OCI-LY7 (cell line): ENCODE results near the gene MAP2K7. TPM values are rescaled to one million over a fixed set of nuclear protein-coding genes. Genes with fewer than 3 reads are reported as not detected.

Experiments used
- BruUV-seq: library from RNA; stranded (reverse); fragments of 400-500 nt; replicated peaks from 2 replicates; lab custom pipeline; 2021; lab: Mats Ljungman, UMichigan
- CTCF ChIA-PET: fragments of 300-600 bp; sonication (Branson Sonifier 250); formaldehyde crosslinking; loops from one replicate; lab custom pipeline; 2022; ENCODE audit warnings: antibody characterized with exemption; ENCODE audit not compliant: unreplicated experiment; lab: Charles Lee
- POLR2A ChIA-PET: fragments of 300-600 bp; sonication (Branson Sonifier 250); formaldehyde crosslinking; loops from one replicate; lab custom pipeline; 2022; ENCODE audit warnings: antibody characterized with exemption; lab: Charles Lee
- DNase-seq: peaks from one replicate; pipeline ENCODE4 v3.0.0-alpha.2; 2015; ENCODE audit warnings: low spot score
- H2AFZ ChIP-seq: fragments of 200-600 bp; sonication (generic), shearing (Covaris generic); 2 replicates; pipeline ENCODE4 v1.6.1; 2014; ENCODE audit warnings: mild to moderate bottlenecking, antibody characterized with exemption, low read length, moderate library complexity
- H3K27ac ChIP-seq: fragments of 200-600 bp; sonication (generic); 2 replicates; pipeline ENCODE4 v1.5.1; 2014; ENCODE audit warnings: mixed run types, low read depth, mild to moderate bottlenecking, moderate library complexity, low read length, inconsistent platforms; ENCODE audit not compliant: poor library complexity, severe bottlenecking
- H3K36me3 ChIP-seq: fragments of 200-600 bp; sonication (generic); 2 replicates; pipeline ENCODE4 v1.6.1; 2014; ENCODE audit warnings: mild to moderate bottlenecking, antibody characterized with exemption, low read length, moderate library complexity, mixed read lengths; ENCODE audit not compliant: insufficient read depth
- H3K4me1 ChIP-seq: fragments of 200-600 bp; sonication (generic); 2 replicates; pipeline ENCODE4 v1.5.1; 2014; ENCODE audit warnings: mild to moderate bottlenecking, low read length; ENCODE audit not compliant: insufficient read depth, poor library complexity, severe bottlenecking
- H3K4me2 ChIP-seq: fragments of 200-600 bp; sonication (generic); 2 replicates; pipeline ENCODE4 v1.6.1; 2014; ENCODE audit warnings: mild to moderate bottlenecking, low read length
- H3K4me3 ChIP-seq: fragments of 200-600 bp; sonication (generic); 2 replicates; pipeline ENCODE4 v1.5.1; 2014; ENCODE audit warnings: mild to moderate bottlenecking, low read depth, low read length; ENCODE audit not compliant: poor library complexity, severe bottlenecking
- H3K79me2 ChIP-seq: fragments of 200-600 bp; sonication (generic); 2 replicates; pipeline ENCODE4 v1.6.1; 2016; ENCODE audit warnings: low read depth, mild to moderate bottlenecking, low read length, moderate library complexity, mixed read lengths; ENCODE audit not compliant: insufficient read depth
- H3K9me2 ChIP-seq: fragments of 200-600 bp; sonication (generic); 2 replicates; pipeline ENCODE4 v1.6.1; 2016; ENCODE audit warnings: mild to moderate bottlenecking, low read length, mixed read lengths; ENCODE audit not compliant: insufficient read depth
- H3K9me3 ChIP-seq: fragments of 200-600 bp; sonication (generic); 2 replicates; pipeline ENCODE4 v1.6.1; 2014; ENCODE audit warnings: mild to moderate bottlenecking, mixed run types, low read length, mixed read lengths
- H4K20me1 ChIP-seq: fragments of 200-600 bp; sonication (generic); 2 replicates; pipeline ENCODE4 v1.6.1; 2014; ENCODE audit warnings: mild to moderate bottlenecking, antibody characterized with exemption, low read length, moderate library complexity, mixed read lengths; ENCODE audit not compliant: insufficient read depth
- CTCF ChIP-seq: fragments of 200-600 bp; sonication (generic); conservative IDR thresholded peaks from 2 replicates; pipeline ENCODE4 v1.5.1; 2014; ENCODE audit warnings: mild to moderate bottlenecking, antibody characterized with exemption, low read length, moderate library complexity, mixed read lengths
- EZH2phosphoT487 ChIP-seq: fragments of 200-600 bp; sonication (generic); IDR thresholded peaks from 2 replicates; pipeline ENCODE4 v1.6.1; 2018; ENCODE audit warnings: low read depth, borderline replicate concordance, mild to moderate bottlenecking, mixed run types, antibody characterized with exemption, low read length, moderate library complexity, mixed read lengths
- intact Hi-C: fragments of 100-400 bp; cut with micrococcal nuclease; formaldehyde crosslinking; loops from one replicate; pipeline ENCODE4 v1.10.0; 2022; ENCODE audit not compliant: unreplicated experiment
- total RNA-seq, 2 experiments: library from RNA; depleted of rRNA in 1 of 2; stranded (reverse); fragments of >200 nt in 1 of 2; shearing (Covaris generic) in 1 of 2; gene quantifications; 2 replicates each; pipeline ENCODE4 v1.2.3, GENCODE V29; 2014 to 2022

Gene MAP2K7
- total RNA-seq, 2 experiments from 2014 or later: 23.2 to 44.5 TPM

DNA sequence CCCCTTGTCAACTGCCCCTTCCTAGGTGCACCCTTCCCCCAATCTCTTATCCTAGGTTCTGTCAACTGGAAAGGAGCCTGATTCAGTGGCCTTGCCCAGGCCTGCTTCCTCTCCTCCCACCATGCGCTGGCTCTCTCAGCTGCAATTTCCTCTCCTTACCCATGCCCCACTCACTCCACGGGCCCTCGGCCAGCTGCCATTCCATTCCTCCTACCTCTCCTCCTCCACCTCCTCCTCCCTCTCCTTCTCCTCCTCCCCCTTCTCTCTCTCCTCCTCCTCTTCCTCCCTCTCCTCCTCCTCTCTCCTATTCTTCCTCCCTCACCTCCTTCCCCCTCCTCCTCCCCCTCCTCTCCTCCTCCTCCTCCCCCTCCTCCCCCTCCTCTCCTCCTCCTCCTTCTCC, 49.4 kb downstream of the MAP2K7 start:
- POLR2A ChIA-PET: interaction anchor here (0.6 kb wide), 1 partner anchor 439 kb away, joined by 6 read pairs; no protein-coding TSS in a partner anchor
- TF ChIP-seq CTCF (no peak), EZH2phosphoT487 (no peak)
- H4K20me1 ChIP-seq: no peaks in the 10 kb centered on the region

DNA sequence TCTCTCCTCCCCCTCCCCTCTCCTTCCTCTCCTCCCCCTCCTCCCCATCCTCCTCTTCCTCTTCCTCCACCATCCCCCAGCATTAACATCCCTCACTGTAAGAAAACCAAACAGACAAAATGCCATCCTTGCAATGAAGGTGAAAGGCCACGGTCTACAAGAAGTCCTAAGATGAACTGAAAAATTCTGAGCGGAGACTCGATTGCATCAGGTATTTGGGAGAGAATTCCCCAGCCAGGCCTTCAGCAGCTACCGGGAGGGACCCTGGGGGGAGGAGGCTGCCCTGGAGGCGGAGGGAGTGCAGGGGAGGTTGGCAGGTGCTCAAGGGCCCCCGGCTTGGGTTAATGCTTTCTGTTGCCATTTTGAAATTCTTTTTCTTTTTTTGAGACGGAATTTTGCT, 49.9 kb downstream of the MAP2K7 start:
- POLR2A ChIA-PET: no interaction called here
- CTCF ChIA-PET: interaction anchor here (0.6 kb wide), 2 partner anchors 496 to 632 kb away, joined by 3 to 4 read pairs; no protein-coding TSS in a partner anchor
- Histone ChIP-seq H3K27ac (no peak overlapping the region), H3K4me2 (no peak overlapping the region), H3K36me3 (0 out of 2 replicates have a peak, but pooled peaks cover 7% of the 10 kb centered on the region), H3K4me3 (no peak overlapping the region), H3K4me1 (no peaks in the 10 kb centered on the region), H3K9me2 (no peaks in the 10 kb centered on the region), H2AFZ (no peak overlapping the region), H3K79me2 (no peaks in the 10 kb centered on the region), H4K20me1 (no peaks in the 10 kb centered on the region), H3K9me3 (no peaks in the 10 kb centered on the region)
- no peak for TF ChIP-seq CTCF
- no peak for TF ChIP-seq EZH2phosphoT487
- intact Hi-C loops: no loop called here
- DNase-seq: no peak
- no TSS peak for BruUV-seq

More for the DNA sequence above, 49.4 kb downstream of the MAP2K7 start:
- no peaks in the 10 kb centered on the region for H3K4me1 ChIP-seq
- intact Hi-C loops: no loop called here
- H3K4me3 ChIP-seq: no peak overlapping the region
- no peak overlapping the region for H2AFZ ChIP-seq
- no peaks in the 10 kb centered on the region for H3K9me3 ChIP-seq
- 0 out of 2 replicates have a peak, but pooled peaks cover 2% of the 10 kb centered on the region for H3K36me3 ChIP-seq
- CTCF ChIA-PET: interaction anchor here (0.6 kb wide), 2 partner anchors 496 to 632 kb away, joined by 3 to 4 read pairs; no protein-coding TSS in a partner anchor
- no peak for DNase-seq
- no peaks in the 10 kb centered on the region for H3K9me2 ChIP-seq
- no peaks in the 10 kb centered on the region for H3K79me2 ChIP-seq
- BruUV-seq: no TSS peak
- H3K4me2 ChIP-seq: no peak overlapping the region
- H3K27ac ChIP-seq: no peak overlapping the region

DNA sequence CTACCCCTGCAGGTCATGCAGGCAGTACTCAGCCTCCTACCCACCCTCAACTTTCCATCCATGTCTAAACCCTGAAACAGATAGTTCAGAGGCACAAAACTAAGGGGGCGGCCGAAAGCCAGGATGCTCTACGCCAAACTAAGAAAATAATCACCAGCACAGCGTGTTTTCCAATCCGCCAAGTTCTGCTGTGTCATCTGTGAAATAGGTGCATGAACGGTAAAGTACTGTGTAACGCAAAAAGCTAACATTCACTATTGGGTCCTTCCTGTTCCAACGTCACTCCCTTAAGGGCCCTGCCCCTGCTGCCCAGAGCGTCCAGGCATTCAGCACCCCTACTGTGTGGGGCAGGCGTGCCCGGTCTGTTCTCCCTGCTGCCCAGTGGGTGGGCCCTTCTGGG, 52.0 kb downstream of the MAP2K7 start:
- H3K9me2 ChIP-seq: no peaks in the 10 kb centered on the region
- ChIA-PET CTCF (no interaction called here), POLR2A (no interaction called here)
- H3K27ac ChIP-seq: no peak overlapping the region
- H3K4me3 ChIP-seq: no peak overlapping the region
- DNase-seq: no peak
- H3K4me2 ChIP-seq: no peak overlapping the region
- no TSS peak for BruUV-seq
- no peaks in the 10 kb centered on the region for H3K79me2 ChIP-seq
- TF ChIP-seq CTCF (no peak), EZH2phosphoT487 (no peak)
- no peak overlapping the region for H2AFZ ChIP-seq
- no peaks in the 10 kb centered on the region for H3K4me1 ChIP-seq
- intact Hi-C loops: no loop called here
- H3K9me3 ChIP-seq: no peaks in the 10 kb centered on the region
- H3K36me3 ChIP-seq: peaks cover 26% of the 10 kb centered on the region; the same call in 1 of the 2 replicates
- no peaks in the 10 kb centered on the region for H4K20me1 ChIP-seq
